HepG2 (cell line): ENCODE data around the gene TRPV4. TPM values are rescaled to one million over a fixed set of nuclear protein-coding genes. Genes with fewer than 3 reads are reported as not detected.

Experiments used
- ATAC-seq: fragments of 200-7000 bp; cut with Tn5 transposase; 3 replicates; pipeline ENCODE4 v1.9.1; 2020; ENCODE audit warnings: mild to moderate bottlenecking, moderate library complexity
- BruUV-seq: library from RNA; stranded (reverse); fragments of 400-500 nt; replicated peaks from 2 replicates; lab custom pipeline; 2021; lab: Mats Ljungman, UMichigan
- CTCF ChIA-PET: fragments of 300-600 bp; formaldehyde crosslinking; extraction: SDS; loops from one replicate; lab custom pipeline; 2021; ENCODE audit warnings: low total read pairs, inconsistent platforms, low intra/inter-chr PET ratio; lab: Yijun Ruan, JAX
- POLR2A ChIA-PET: fragments of 350-600 bp; sonication (Branson Sonifier 250); formaldehyde crosslinking; loops from one replicate; lab custom pipeline; 2020; ENCODE audit warnings: antibody characterized with exemption, inconsistent platforms; lab: Yijun Ruan, JAX
- DNase-seq: peaks from one replicate; pipeline ENCODE4 v3.0.0-alpha.2; 2015; ENCODE audit warnings: low spot score
- FAIRE-seq: peaks from 3 replicates; lab custom pipeline; 2011; peaks lifted over from hg19 to GRCh38; lab: Jason Lieb, UNC
- H2AFZ ChIP-seq: one replicate; pipeline ENCODE4 v1.6.1; 2011; ENCODE audit warnings: low read length, inconsistent platforms
- H3K27ac ChIP-seq: fragments of 300-600 bp; 3 replicates; pipeline ENCODE4 v1.8.0; 2011; ENCODE audit warnings: mixed run types, mild to moderate bottlenecking, mixed read lengths, low read length, inconsistent platforms; ENCODE audit not compliant: insufficient read depth; ENCODE audit errors: extremely low read length
- H3K27me3 ChIP-seq, 2 experiments: fragments of 200-600 bp in 1 of 2; 2 replicates in 1 of 2; 3 replicates in 1 of 2; pipeline versions ENCODE4 v1.6.0 to v1.8.0; 2011; ENCODE audit warnings: low read length in 2 of 2, mild to moderate bottlenecking in 2 of 2, moderate library complexity in 2 of 2, inconsistent platforms in 1 of 2; ENCODE audit not compliant: insufficient read depth in 2 of 2, control insufficient read depth in 1 of 2
- H3K36me3 ChIP-seq, 2 experiments: fragments of 200-600 bp in 1 of 2; replicated peaks in 1 of 2; 2 replicates in 1 of 2; 3 replicates in 1 of 2; pipeline versions ENCODE4 v1.5.1 to v1.8.0; 2011; ENCODE audit warnings: low read length in 2 of 2, inconsistent platforms in 1 of 2; ENCODE audit not compliant: insufficient read depth in 2 of 2, control insufficient read depth in 1 of 2
- H3K4me1 ChIP-seq: 2 replicates; pipeline ENCODE4 v1.5.1; 2012; ENCODE audit warnings: low read length, inconsistent platforms; ENCODE audit not compliant: insufficient read depth
- H3K4me2 ChIP-seq: 2 replicates; pipeline ENCODE4 v1.6.0; 2011; ENCODE audit warnings: low read depth, low read length, inconsistent platforms
- H3K4me3 ChIP-seq, 3 experiments: fragments of 200-600 bp in 1 of 3; sonication (generic), shearing (Covaris generic) in 1 of 3; replicated peaks in 1 of 3; 2 replicates each; pipeline ENCODE4 v1.5.1; 2011 to 2016; ENCODE audit warnings: low read length in 3 of 3, inconsistent platforms in 2 of 3, low read depth in 2 of 3, mild to moderate bottlenecking in 2 of 3, control low read depth in 1 of 3, mixed read lengths in 1 of 3; ENCODE audit not compliant: insufficient read depth in 1 of 3
- H3K79me2 ChIP-seq: one replicate; pipeline ENCODE4 v1.6.1; 2011; ENCODE audit warnings: low read length, inconsistent platforms; ENCODE audit not compliant: insufficient read depth
- H3K9ac ChIP-seq: 2 replicates; pipeline ENCODE4 v1.6.0; 2011; ENCODE audit warnings: mild to moderate bottlenecking, low read depth, low read length, inconsistent platforms; ENCODE audit not compliant: insufficient read depth
- H3K9me3 ChIP-seq: 2 replicates; pipeline ENCODE4 v1.5.1; 2012; ENCODE audit warnings: mild to moderate bottlenecking, low read length
- H4K20me1 ChIP-seq: 2 replicates; pipeline ENCODE4 v1.6.0; 2011; ENCODE audit warnings: inconsistent platforms, mild to moderate bottlenecking, low read length, moderate library complexity; ENCODE audit not compliant: insufficient read depth
- KAT8 ChIP-seq: IDR thresholded peaks from 2 replicates; pipeline ENCODE4 v1.6.1; 2016; ENCODE audit warnings: missing genetic modification reagents, missing compliant biosample characterization
- KDM2A ChIP-seq: sonication (generic); formaldehyde crosslinking; IDR thresholded peaks from 2 replicates; pipeline ENCODE4 v1.4.0; 2020; ENCODE audit warnings: low read depth, missing genetic modification reagents, borderline replicate concordance
- NR2C2 ChIP-seq: sonication (generic); formaldehyde crosslinking; IDR thresholded peaks from 2 replicates; pipeline ENCODE4 v1.4.0; 2020; ENCODE audit warnings: missing genetic modification reagents, mild to moderate bottlenecking, moderate library complexity, borderline replicate concordance
- TFDP2 ChIP-seq: sonication (generic); formaldehyde crosslinking; IDR thresholded peaks from 2 replicates; pipeline ENCODE4 v1.4.0; 2020; ENCODE audit warnings: missing genetic modification reagents
- ZNF251 ChIP-seq: sonication (generic); formaldehyde crosslinking; IDR thresholded peaks from 2 replicates; pipeline ENCODE4 v1.9.0; 2021; ENCODE audit warnings: mild to moderate bottlenecking, missing genetic modification reagents
- WGBS: methylation state at CpG from one replicate; pipeline ENCODE4 v1.1.6; 2017; ENCODE audit warnings: low lambda C conversion rate; 5-methylcytosine and 5-hydroxymethylcytosine counted together
- in situ Hi-C: cut with HindIII; loops from 2 replicates; pipeline ENCODE4 v1.10.0; 2017; ENCODE audit warnings: low pct_unique_long_range_greater_than_20kb; ENCODE audit not compliant: extremely low pct_ligation_motif_present
- intact Hi-C: fragments of 100-400 bp; cut with micrococcal nuclease; formaldehyde crosslinking; loops from one replicate; pipeline ENCODE4 v1.10.0; 2022; ENCODE audit not compliant: unreplicated experiment
- polyA plus RNA-seq, 8 experiments: library from polyadenylated mRNA; depleted of rRNA in 3 of 8; stranded (reverse) in 7 of 8; unstranded in 1 of 8; fragments of >200 nt; fragmentation: Illumina TruSeq in 4 of 8; extraction: Trizol in 4 of 8; gene quantifications; 2 replicates each; pipeline versions ENCODE4 v1.2.1 to v1.2.3, GENCODE V29; 2011 to 2016; ENCODE audit warnings: low read depth in 4 of 8, missing spikeins in 1 of 8, mixed read lengths in 1 of 8; ENCODE audit not compliant: insufficient read depth in 1 of 8
- total RNA-seq, 5 experiments: library from RNA; depleted of rRNA; stranded (reverse); fragments of >200 nt; fragmentation: Illumina TruSeq; extraction: Trizol; gene quantifications; 2 replicates each; pipeline ENCODE4 v1.2.3, GENCODE V29; 2016; ENCODE audit warnings: low read depth in 1 of 5

Gene TRPV4
- total and polyA plus RNA-seq, 2 of the 13 experiments (the other 11 are each of a cell fraction or from before 2014, with no cell fraction given): 0.66 to 4.7 TPM

- no peaks in the 10 kb centered on the region for H4K20me1 ChIP-seq
- peak overlapping the region; percentile 63; the same call in 1 of the 2 replicates for H3K9ac ChIP-seq
- H3K4me2 ChIP-seq: peak overlapping the region; percentile 100
- peak; percentile 44 for ATAC-seq
- H3K4me1 ChIP-seq: peaks cover 58% of the 10 kb centered on the region
- H3K9me3 ChIP-seq: no peaks in the 10 kb centered on the region
- no peak for FAIRE-seq
- no peak overlapping the region for H3K27ac ChIP-seq
- 1% methylated on average over 3 of the region's 9 CpGs for WGBS
- H2AFZ ChIP-seq: peak overlapping the region; percentile 87
- peak overlapping the region; percentile 68 to 80 (median 73) for H3K4me3 ChIP-seq
- BruUV-seq: no TSS peak
- TF ChIP-seq TFDP2 (CRISPR knock-in tag) (0 out of 2 replicates have a peak, but pooled peaks have one; percentile 6), ZNF251 (CRISPR knock-in tag) (no peak), KDM2A (0 out of 2 replicates have a peak, but pooled peaks have one; percentile 10), NR2C2 (CRISPR knock-in tag) (no peak), KAT8 (no peak)
- H3K27me3 ChIP-seq: peaks cover 0 to 9% of the 10 kb centered on the region in 2 experiments; a peak in 2 of 5 replicates
- no peak for DNase-seq
- POLR2A ChIA-PET: no interaction called here
- CTCF ChIA-PET: interaction anchor here (1.0 to 2.3 kb wide), 3 partner anchors 28 to 76 kb away, joined by 3 to 32 read pairs (median 8); no protein-coding TSS in a partner anchor
- no peaks in the 10 kb centered on the region for H3K36me3 ChIP-seq
- intact Hi-C loops (loop anchor here (1.0 kb wide), 1 partner anchor 28 kb away; no protein-coding TSS in a partner anchor), in situ Hi-C loops (loop anchor here (5.0 kb wide), 1 partner anchor 34 kb away; no protein-coding TSS in a partner anchor)
- peaks cover 7% of the 10 kb centered on the region for H3K79me2 ChIP-seq
Observed at GRCh38 chr12:109880938-109881337, 47.7 kb upstream of the TRPV4 start.
